ENCODE results near the gene CFI. TPM values are rescaled to one million over a fixed set of nuclear protein-coding genes. Genes with fewer than 3 reads are reported as not detected.
A peak's percentile ranks its signal among the peaks of the same experiment; 100 is the strongest.

The CFI gene
- total RNA-seq, 2 donors from 2014 or later: 12.6 to 30.4 TPM

DNA sequence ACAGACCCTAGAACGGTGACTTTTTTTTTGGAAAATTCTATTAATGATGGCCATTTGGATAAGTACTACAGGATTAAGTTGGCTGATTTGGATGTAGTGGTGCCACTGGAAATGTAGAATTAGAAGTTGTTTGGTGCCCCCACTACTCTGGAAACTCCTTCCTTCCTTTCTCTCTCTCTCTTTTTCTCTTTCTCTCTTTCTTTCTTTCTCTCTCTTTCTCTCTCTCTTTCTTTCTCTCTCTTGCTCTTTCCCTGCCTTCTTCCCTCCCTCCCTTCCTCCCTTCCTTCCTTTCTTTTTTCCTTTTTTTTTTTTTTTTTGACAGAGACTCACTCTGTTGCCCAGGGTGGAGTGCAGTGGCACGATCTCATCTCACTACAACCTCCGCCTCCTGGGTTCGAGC lies 16.5 kb upstream of the CFI start:
- H3K4me1 ChIP-seq: peaks cover 0 to 14% of the 10 kb centered on the region in 2 donors
- no peak overlapping the region for H3K4me3 ChIP-seq
- TF ChIP-seq, protein P1, sequence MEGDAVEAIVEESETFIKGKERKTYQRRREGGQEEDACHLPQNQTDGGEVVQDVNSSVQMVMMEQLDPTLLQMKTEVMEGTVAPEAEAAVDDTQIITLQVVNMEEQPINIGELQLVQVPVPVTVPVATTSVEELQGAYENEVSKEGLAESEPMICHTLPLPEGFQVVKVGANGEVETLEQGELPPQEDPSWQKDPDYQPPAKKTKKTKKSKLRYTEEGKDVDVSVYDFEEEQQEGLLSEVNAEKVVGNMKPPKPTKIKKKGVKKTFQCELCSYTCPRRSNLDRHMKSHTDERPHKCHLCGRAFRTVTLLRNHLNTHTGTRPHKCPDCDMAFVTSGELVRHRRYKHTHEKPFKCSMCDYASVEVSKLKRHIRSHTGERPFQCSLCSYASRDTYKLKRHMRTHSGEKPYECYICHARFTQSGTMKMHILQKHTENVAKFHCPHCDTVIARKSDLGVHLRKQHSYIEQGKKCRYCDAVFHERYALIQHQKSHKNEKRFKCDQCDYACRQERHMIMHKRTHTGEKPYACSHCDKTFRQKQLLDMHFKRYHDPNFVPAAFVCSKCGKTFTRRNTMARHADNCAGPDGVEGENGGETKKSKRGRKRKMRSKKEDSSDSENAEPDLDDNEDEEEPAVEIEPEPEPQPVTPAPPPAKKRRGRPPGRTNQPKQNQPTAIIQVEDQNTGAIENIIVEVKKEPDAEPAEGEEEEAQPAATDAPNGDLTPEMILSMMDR (IDR thresholded peaks at IDR 0.05): no peak
- H3K9me3 ChIP-seq: no peaks in the 10 kb centered on the region
- peaks cover 24% of the 10 kb centered on the region for H3K36me3 ChIP-seq
- no peak for DNase-seq (ENCODE audit: low spot score)
- H3K27me3 ChIP-seq: no peaks in the 10 kb centered on the region
- H3K27ac ChIP-seq: no peak overlapping the region

DNA sequence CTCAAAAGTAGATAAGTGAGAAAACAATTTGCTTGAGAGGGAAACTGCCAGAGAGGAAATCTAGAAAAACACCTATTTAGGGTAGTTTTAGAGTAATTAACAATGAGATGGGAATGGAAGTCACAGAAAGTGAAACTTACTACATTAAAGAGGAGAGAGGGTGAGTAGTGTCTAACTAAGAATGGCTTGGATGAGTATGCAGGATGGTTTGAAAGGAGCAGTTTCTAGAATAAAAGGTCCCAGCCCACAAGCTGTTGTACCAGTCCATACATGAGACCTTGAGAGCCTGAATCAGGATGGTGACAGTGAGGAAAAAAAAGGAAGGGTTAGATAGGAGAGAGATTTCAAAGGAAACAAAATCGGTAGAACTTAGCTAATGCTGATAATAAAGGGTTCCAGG lies 15.1 kb upstream of the CFI start:
- Histone ChIP-seq H3K27ac (no peak overlapping the region), H3K4me1 (peaks cover 0 to 14% of the 10 kb centered on the region in 2 donors), H3K27me3 (no peaks in the 10 kb centered on the region), H3K9me3 (no peaks in the 10 kb centered on the region), H3K36me3 (peaks cover 13% of the 10 kb centered on the region), H3K4me3 (no peak overlapping the region)
- TF ChIP-seq, protein P1 (IDR thresholded peaks at IDR 0.05): no peak
- no peak for DNase-seq (ENCODE audit: low spot score)

DNA sequence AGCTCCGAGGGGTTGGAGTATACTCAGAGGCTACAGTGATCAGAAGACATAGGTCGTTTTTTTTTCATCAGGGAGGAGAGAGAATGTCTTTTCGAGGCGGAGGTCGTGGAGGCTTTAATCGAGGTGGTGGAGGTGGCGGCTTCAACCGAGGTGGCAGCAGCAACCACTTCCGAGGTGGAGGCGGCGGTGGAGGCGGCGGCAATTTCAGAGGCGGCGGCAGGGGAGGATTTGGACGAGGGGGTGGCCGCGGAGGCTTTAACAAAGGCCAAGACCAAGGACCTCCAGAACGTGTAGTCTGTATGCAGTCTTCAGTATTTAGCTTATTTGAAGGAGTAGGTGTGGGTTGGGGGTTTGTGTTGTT lies 14.3 kb upstream of the CFI start:
- no peak for DNase-seq (ENCODE audit: low spot score)

DNA sequence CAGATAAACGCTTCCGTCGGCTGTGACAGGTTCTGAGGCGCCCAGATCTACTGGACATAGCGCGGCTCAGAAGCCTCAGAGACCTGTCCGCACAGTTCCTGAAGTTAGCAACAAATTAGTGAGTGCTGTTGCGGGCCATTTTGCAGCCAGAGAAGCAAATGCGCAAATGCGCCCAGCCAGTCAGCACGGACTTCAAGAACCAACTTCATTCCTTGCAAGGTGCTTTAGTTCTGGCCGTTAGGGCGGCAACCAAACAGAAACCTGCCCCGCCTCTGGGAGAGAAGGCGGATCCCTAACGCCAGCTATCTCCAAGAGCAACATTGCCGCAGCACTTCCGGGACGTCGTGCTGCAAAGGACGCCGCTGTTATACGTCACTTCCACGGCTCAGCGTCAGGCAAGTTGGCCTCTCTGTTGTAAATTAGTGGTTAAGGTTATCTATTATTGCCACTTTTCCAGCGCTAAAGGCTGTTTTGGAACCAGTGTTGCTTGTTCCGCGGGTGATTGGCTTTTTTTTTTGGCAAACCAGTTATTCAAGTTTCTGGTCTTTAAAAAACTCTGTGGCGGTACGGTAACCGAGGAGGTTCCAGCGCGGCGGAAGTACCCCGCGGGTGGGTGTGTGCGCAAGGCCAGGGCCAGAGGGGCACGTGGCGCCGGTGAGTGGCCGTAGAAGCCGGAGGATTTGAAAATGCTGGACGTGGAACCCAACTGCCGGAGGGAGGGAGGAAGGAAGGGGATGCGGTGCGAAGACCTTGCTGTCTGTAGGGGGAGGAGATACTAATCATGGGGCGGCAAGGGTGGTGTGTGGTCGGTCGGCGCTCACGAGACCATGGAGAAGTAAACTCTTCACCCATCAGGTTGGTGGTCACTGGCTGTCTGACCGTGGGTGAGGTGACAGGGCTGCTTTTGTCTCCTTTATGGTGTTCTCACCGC lies 13.6 kb upstream of the CFI start, which contains the start of gene GAR1:
TSS of gene GAR1 (plus strand) at position 612 of the 931 bp plus-strand sequence. CDS start 403 bp downstream, outside the sequence.
- Histone ChIP-seq H3K36me3 (peaks cover 13% of the 10 kb centered on the region), H3K9me3 (no peaks in the 10 kb centered on the region), H3K4me1 (peaks cover 0 to 14% of the 10 kb centered on the region in 2 donors), H3K27ac (peak within 1 kb of the TSS; percentile 84 to 86), H3K27me3 (no peaks in the 10 kb centered on the region), H3K4me3 (peak within 1 kb of the TSS; percentile 75 to 84)
- peak; percentile 94 for DNase-seq (ENCODE audit: low spot score)
- TF ChIP-seq, protein P1 (IDR thresholded peaks at IDR 0.05): peak in 1 of 2 donors; percentile 5

More for the DNA sequence above, 14.3 kb upstream of the CFI start:
- Histone ChIP-seq H3K4me1 (peaks cover 0 to 14% of the 10 kb centered on the region in 2 donors), H3K36me3 (peaks cover 13% of the 10 kb centered on the region), H3K4me3 (peak overlapping the region; percentile 75 to 84), H3K27me3 (no peaks in the 10 kb centered on the region), H3K27ac (peak overlapping the region; percentile 84 to 86), H3K9me3 (no peaks in the 10 kb centered on the region)
- TF ChIP-seq, protein P1 (IDR thresholded peaks at IDR 0.05): no peak

DNA sequence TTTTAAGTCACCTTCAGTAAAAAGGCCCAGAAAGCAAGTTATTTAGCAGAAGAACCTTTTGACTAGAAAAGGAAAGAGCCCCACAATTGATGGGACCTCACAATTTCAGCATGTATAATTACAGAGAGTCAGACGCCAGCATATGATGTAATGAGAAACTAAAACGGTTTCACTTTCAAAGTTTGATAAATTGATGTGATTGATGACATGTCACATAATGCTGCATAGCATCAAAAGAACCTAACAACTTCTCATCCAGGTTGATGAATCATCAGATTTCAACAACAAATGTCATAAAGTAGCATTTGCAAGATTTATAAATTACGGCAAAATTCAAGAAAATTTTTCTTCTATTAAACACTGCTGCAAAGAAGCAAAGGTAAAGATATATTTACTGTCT lies 9.9 kb upstream of the CFI start:
- TF ChIP-seq, protein P1 (IDR thresholded peaks at IDR 0.05): no peak
- Histone ChIP-seq H3K9me3 (no peaks in the 10 kb centered on the region), H3K36me3 (no peaks in the 10 kb centered on the region), H3K27me3 (no peaks in the 10 kb centered on the region), H3K4me3 (no peak overlapping the region), H3K4me1 (peaks cover 0 to 9% of the 10 kb centered on the region in 2 donors), H3K27ac (no peak overlapping the region)
- DNase-seq (ENCODE audit: low spot score): no peak

Measured in right atrium auricular region (tissue), 2 donors.